ENCODE data around the gene CFAP52. TPM values are rescaled to one million over a fixed set of nuclear protein-coding genes. Genes with fewer than 3 reads are reported as not detected.
"Not testable (repeated sequence)": the region's sequence is repeated elsewhere in the genome, so short reads cannot be mapped to it uniquely, and the experiment has no call there.

Gene CFAP52
- polyA plus RNA-seq, 1 donor from 2014 or later, result not detected

GRCh38 chr17:9606453-9606852 is 30.0 kb downstream of the CFAP52 start:
- Mint-ChIP-seq H3K9me3 (peaks cover 0 to 5% (median 0%) of the 10 kb centered on the region in 3 donors), H3K4me3 (no peak overlapping the region), H3K36me3 (no peaks in the 10 kb centered on the region), H3K4me1 (no peaks in the 10 kb centered on the region), H3K27ac (no peak overlapping the region), H3K27me3 (peaks cover 2% of the 10 kb centered on the region)

- not testable (repeated sequence) for H3K36me3 Mint-ChIP-seq, H3K27ac Mint-ChIP-seq, H3K27me3 Mint-ChIP-seq, H3K9me3 Mint-ChIP-seq, H3K4me1 Mint-ChIP-seq, H3K4me3 Mint-ChIP-seq
These were observed 30.6 kb downstream of the CFAP52 start for GRCh38 chr17:9607058-9607457.

- Mint-ChIP-seq H3K36me3 (peaks cover 3% of the 10 kb centered on the region), H3K27ac (no peak overlapping the region), H3K27me3 (peaks cover 1% of the 10 kb centered on the region), H3K9me3 (no peaks in the 10 kb centered on the region), H3K4me3 (no peak overlapping the region), H3K4me1 (no peaks in the 10 kb centered on the region)
These were observed 35.1 kb downstream of the CFAP52 start for GRCh38 chr17:9611557-9611956.

- Mint-ChIP-seq H3K9me3 (no peaks in the 10 kb centered on the region), H3K4me1 (no peaks in the 10 kb centered on the region), H3K36me3 (peaks cover 3% of the 10 kb centered on the region), H3K27ac (no peak overlapping the region), H3K27me3 (peaks cover 1% of the 10 kb centered on the region), H3K4me3 (no peak overlapping the region)
These were observed 35.6 kb downstream of the CFAP52 start for GRCh38 chr17:9612006-9612405.

GRCh38 chr17:9615486-9615885 is 39.0 kb downstream of the CFAP52 start:
- peaks cover 1% of the 10 kb centered on the region for H3K27me3 Mint-ChIP-seq
- H3K27ac Mint-ChIP-seq, result no peak overlapping the region
- H3K4me3 Mint-ChIP-seq, result no peak overlapping the region
- no peaks in the 10 kb centered on the region for H3K4me1 Mint-ChIP-seq
- peaks cover 3% of the 10 kb centered on the region for H3K36me3 Mint-ChIP-seq
- no peaks in the 10 kb centered on the region for H3K9me3 Mint-ChIP-seq

DNA sequence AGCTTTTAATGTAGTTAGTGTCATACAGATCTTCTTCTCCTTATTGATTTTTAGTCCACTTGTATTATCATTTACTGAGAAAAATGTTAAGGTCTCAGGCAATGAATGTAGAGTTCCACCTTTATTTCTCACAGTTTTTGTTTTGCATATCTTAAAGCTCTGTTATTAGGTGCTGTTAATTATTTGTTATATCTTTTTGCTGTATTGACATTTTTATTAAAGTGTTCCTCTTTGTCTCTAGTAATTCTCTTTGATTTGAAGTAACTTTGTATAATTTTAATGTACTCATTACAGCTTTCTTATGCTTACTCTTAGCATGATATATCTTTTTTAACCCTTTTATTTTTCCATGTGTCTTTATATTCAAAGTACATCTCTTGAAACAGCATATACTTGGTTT is 46.5 kb downstream of the CFAP52 start:
- Mint-ChIP-seq H3K9me3 (peaks cover 11 to 19% (median 16%) of the 10 kb centered on the region in 3 donors), H3K4me1 (no peaks in the 10 kb centered on the region), H3K27me3 (peaks cover 2% of the 10 kb centered on the region), H3K4me3 (no peak overlapping the region), H3K27ac (no peak overlapping the region), H3K36me3 (no peaks in the 10 kb centered on the region)

GRCh38 chr17:9628509-9628908 is 52.1 kb downstream of the CFAP52 start:
- Mint-ChIP-seq H3K36me3 (no peaks in the 10 kb centered on the region), H3K4me1 (no peaks in the 10 kb centered on the region), H3K27ac (no peak overlapping the region), H3K4me3 (no peak overlapping the region), H3K9me3 (peaks cover 7 to 11% (median 10%) of the 10 kb centered on the region in 3 donors), H3K27me3 (peaks cover 9% of the 10 kb centered on the region)

DNA sequence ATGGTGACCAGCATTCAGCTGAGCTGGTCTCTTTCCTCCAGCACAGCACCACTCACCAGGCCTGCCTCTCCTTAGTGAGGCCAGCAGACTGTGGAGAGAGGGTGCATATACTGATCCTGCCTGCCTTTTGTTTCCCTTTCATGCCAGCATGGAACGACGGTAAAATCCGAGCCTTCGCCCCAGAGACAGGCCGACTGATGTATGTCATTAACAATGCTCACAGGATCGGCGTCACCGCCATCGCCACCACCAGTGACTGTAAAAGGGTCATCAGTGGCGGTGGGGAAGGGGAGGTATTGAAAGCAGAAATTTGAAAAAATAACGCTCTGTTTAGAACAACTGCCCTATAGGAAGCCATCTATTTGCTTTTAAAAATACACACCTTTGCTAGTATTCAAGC is 56.3 kb downstream of the CFAP52 start:
- no peak overlapping the region for H3K27ac Mint-ChIP-seq
- no peak overlapping the region for H3K4me3 Mint-ChIP-seq
- H3K27me3 Mint-ChIP-seq, result peaks cover 11% of the 10 kb centered on the region
- peaks cover 2% of the 10 kb centered on the region for H3K36me3 Mint-ChIP-seq
- H3K4me1 Mint-ChIP-seq, result no peaks in the 10 kb centered on the region
- peaks cover 0 to 4% (median 1%) of the 10 kb centered on the region in 3 donors for H3K9me3 Mint-ChIP-seq

- Mint-ChIP-seq H3K27me3 (peaks cover 11% of the 10 kb centered on the region), H3K36me3 (peaks cover 2% of the 10 kb centered on the region), H3K27ac (no peak overlapping the region), H3K9me3 (peaks cover 0 to 4% (median 3%) of the 10 kb centered on the region in 3 donors), H3K4me3 (no peak overlapping the region), H3K4me1 (no peaks in the 10 kb centered on the region)
These were observed 58.9 kb downstream of the CFAP52 start for GRCh38 chr17:9635340-9635739.

- Mint-ChIP-seq H3K27ac (no peak overlapping the region), H3K36me3 (peaks cover 2% of the 10 kb centered on the region), H3K4me1 (no peaks in the 10 kb centered on the region), H3K4me3 (no peak overlapping the region), H3K9me3 (peaks cover 0 to 5% (median 4%) of the 10 kb centered on the region in 3 donors), H3K27me3 (peaks cover 10% of the 10 kb centered on the region)
These were observed 60.1 kb downstream of the CFAP52 start for GRCh38 chr17:9636501-9636900.

GRCh38 chr17:9640388-9640787 is 63.9 kb downstream of the CFAP52 start:
- H3K27ac Mint-ChIP-seq, H3K9me3 Mint-ChIP-seq, H3K4me1 Mint-ChIP-seq, H3K4me3 Mint-ChIP-seq, H3K36me3 Mint-ChIP-seq: not testable (repeated sequence)
- peaks cover 26% of the 10 kb centered on the region for H3K27me3 Mint-ChIP-seq

GRCh38 chr17:9643611-9644010 is 67.2 kb downstream of the CFAP52 start:
- Mint-ChIP-seq H3K4me1 (peaks cover 0 to 16% (median 4%) of the 10 kb centered on the region in 3 donors), H3K9me3 (peaks cover 0 to 9% (median 0%) of the 10 kb centered on the region in 3 donors), H3K27me3 (peaks cover 45% of the 10 kb centered on the region), H3K36me3 (peaks cover 2% of the 10 kb centered on the region), H3K27ac (no peak overlapping the region), H3K4me3 (peak overlapping the region in 2 of 4 donors; percentile 33 to 83)

GRCh38 chr17:9644910-9645751 is 68.7 kb downstream of the CFAP52 start, which contains the start of gene USP43:
Gene USP43 (plus strand): TSS chr17:9645517. CDS start chr17:9645633, 116 bp downstream.
- H3K27me3 Mint-ChIP-seq, result peaks cover 45% of the 10 kb centered on the region

DNA sequence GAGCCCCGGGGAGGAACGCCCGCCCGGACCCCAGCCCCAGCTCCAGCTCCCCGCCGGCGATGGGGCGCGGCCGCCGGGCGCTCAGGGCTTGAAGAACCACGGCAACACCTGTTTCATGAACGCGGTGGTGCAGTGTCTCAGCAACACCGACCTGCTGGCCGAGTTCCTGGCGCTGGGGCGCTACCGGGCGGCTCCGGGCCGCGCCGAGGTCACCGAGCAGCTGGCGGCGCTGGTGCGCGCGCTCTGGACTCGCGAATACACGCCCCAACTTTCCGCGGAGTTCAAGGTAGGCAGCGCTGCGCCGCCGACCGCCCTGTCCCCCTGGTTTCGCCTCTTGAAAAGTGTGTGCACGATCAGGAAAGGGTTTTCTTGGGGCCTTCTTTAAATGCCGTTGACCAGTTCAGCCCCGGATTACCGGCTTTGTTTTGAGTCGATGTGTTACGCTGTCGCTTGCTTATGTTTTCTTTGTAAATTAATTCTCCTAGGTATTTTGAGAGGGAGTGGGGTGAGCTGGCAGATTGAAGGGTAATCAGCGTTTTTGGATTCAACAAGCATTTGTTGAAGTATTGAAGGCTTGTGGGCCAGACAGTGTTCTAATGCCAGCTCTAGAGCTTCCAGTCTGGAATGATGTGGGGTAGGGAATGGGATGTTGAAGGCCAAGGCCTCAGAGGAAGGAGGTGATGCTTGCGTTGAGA is 69.6 kb downstream of the CFAP52 start:
- Mint-ChIP-seq H3K4me1 (peaks cover 0 to 16% (median 4%) of the 10 kb centered on the region in 3 donors), H3K36me3 (peaks cover 2% of the 10 kb centered on the region), H3K27me3 (peaks cover 41% of the 10 kb centered on the region), H3K9me3 (peaks cover 0 to 3% (median 0%) of the 10 kb centered on the region in 3 donors), H3K27ac (no peak overlapping the region), H3K4me3 (peak overlapping the region in 3 of 4 donors; percentile 76 to 93 (median 90))

More at GRCh38 chr17:9644910-9645751, 68.7 kb downstream of the CFAP52 start, which contains the start of gene USP43:
- peaks cover 0 to 16% (median 4%) of the 10 kb centered on the region in 3 donors for H3K4me1 Mint-ChIP-seq
- H3K36me3 Mint-ChIP-seq, result peaks cover 2% of the 10 kb centered on the region
- H3K9me3 Mint-ChIP-seq, result peaks cover 0 to 6% (median 0%) of the 10 kb centered on the region in 3 donors
- peak within 1 kb of the TSS in 1 of 3 donors; percentile 80 for H3K27ac Mint-ChIP-seq
- H3K4me3 Mint-ChIP-seq, result peak within 1 kb of the TSS in 3 of 4 donors; percentile 76 to 93 (median 90)

- H3K27me3 Mint-ChIP-seq, result peaks cover 43% of the 10 kb centered on the region
- peaks cover 0 to 3% (median 0%) of the 10 kb centered on the region in 3 donors for H3K9me3 Mint-ChIP-seq
- H3K4me3 Mint-ChIP-seq, result peak overlapping the region in 3 of 4 donors; percentile 76 to 93 (median 90)
- no peak overlapping the region for H3K27ac Mint-ChIP-seq
- H3K4me1 Mint-ChIP-seq, result peaks cover 0 to 16% (median 4%) of the 10 kb centered on the region in 3 donors
- peaks cover 2% of the 10 kb centered on the region for H3K36me3 Mint-ChIP-seq
These were observed 70.1 kb downstream of the CFAP52 start for GRCh38 chr17:9646546-9646885.
